Heart right ventricle (tissue), 16 donors: Measurements from ENCODE around the gene PEX14. TPM values are rescaled to one million over a fixed set of nuclear protein-coding genes. Genes with fewer than 3 reads are reported as not detected.

Source experiments
- ATAC-seq, 8 donors: fragments of 200-7000 bp; cut with Tn5 transposase; one replicate each; pipeline ENCODE4 v1.9.1; 2020; ENCODE audit warnings: mild to moderate bottlenecking in 8 of 8, moderate library complexity in 8 of 8, moderate number of reproducible peaks in 1 of 8
- DNase-seq, 2 donors: peaks; one replicate each; pipeline ENCODE4 v3.0.0-alpha.2; 2020
- H3K27ac ChIP-seq, 10 donors: fragments of 200-600 bp; sonication (generic) in 2 of 10; one replicate each; pipeline versions ENCODE4 v1.5.0 to v1.8.0; 2020 to 2022; ENCODE audit warnings: mild to moderate bottlenecking in 3 of 10
- H3K27me3 ChIP-seq, 7 donors: fragments of 200-600 bp; one replicate each; pipeline ENCODE4 v1.8.0; 2021 to 2022; ENCODE audit warnings: mild to moderate bottlenecking in 2 of 7
- H3K36me3 ChIP-seq, 9 donors: fragments of 200-600 bp; sonication (generic) in 1 of 9; one replicate each; pipeline versions ENCODE4 v1.5.0 to v1.8.0; 2020 to 2022; ENCODE audit warnings: mild to moderate bottlenecking in 2 of 9
- H3K4me1 ChIP-seq, 9 donors: fragments of 200-600 bp; sonication (generic) in 1 of 9; one replicate each; pipeline versions ENCODE4 v1.5.0 to v1.8.0; 2020 to 2022; ENCODE audit warnings: mild to moderate bottlenecking in 4 of 9
- H3K4me3 ChIP-seq, 10 donors: fragments of 200-600 bp; sonication (generic) in 2 of 10; one replicate each; pipeline versions ENCODE4 v1.5.0 to v1.8.0; 2020 to 2022; ENCODE audit warnings: mild to moderate bottlenecking in 7 of 10, moderate library complexity in 2 of 10
- H3K9me3 ChIP-seq, 11 donors: fragments of 200-600 bp in 10 of 11; sonication (generic) in 2 of 11; one replicate each; pipeline versions ENCODE4 v1.5.0 to v1.8.0; 2013 to 2022; ENCODE audit warnings: mild to moderate bottlenecking in 2 of 11, control low read depth in 1 of 11, moderate library complexity in 1 of 11
- CTCF ChIP-seq, 9 donors: fragments of 200-600 bp; sonication (generic) in 2 of 9; IDR thresholded peaks; one replicate each; pipeline versions ENCODE4 v1.5.0 to v1.8.0; 2021 to 2022; ENCODE audit warnings: antibody characterized with exemption in 9 of 9, mild to moderate bottlenecking in 5 of 9, moderate library complexity in 1 of 9
- WGBS, 2 donors: extraction: QIAGEN DNeasy Blood & Tissue Kit; methylation state at CpG; one replicate each; pipeline ENCODE4 v1.1.7; 2013; ENCODE audit warnings: inconsistent platforms in 1 of 2; 5-methylcytosine and 5-hydroxymethylcytosine counted together
- intact Hi-C, 10 donors: fragments of 100-400 bp; cut with DNase I; formaldehyde crosslinking; loops; one replicate each; pipeline versions ENCODE4 v1.11.1 to v1.14.2; 2022
- polyA plus RNA-seq, 2 donors: library from polyadenylated mRNA; stranded (reverse); fragments of 200-250 nt; gene quantifications; one replicate each; pipeline ENCODE4 v1.2.3, GENCODE V29; 2013
- total RNA-seq, 10 donors: library from RNA; stranded (reverse); fragmentation: NEBNext Ultra II Directional in 3 of 10; extraction: Animal tissue kit (Norgen Biotek cat#: 25700) in 3 of 10; gene quantifications; one replicate each; pipeline versions ENCODE4 v1.2.1 to v1.2.4, GENCODE V29; 2021 to 2023
- donor health status: Arrhythmogenic right ventricular cardiomyopathy.
- donor health status: ischemic (EF 13 %, LVEDD 7.1; RV severe dilation, severe dysfunction).
- donor health status: healthy with polysubstance abuse.
- donor health status: DM: no; HTN: yes; CAD: no.
- donor health status: DM: no; HTN: no; CAD: no.
- donor health status: ischemic (EF 25% LVEDD 6.9; RV normal size, moderate dysfunction).
- donor health status: ischemic (EF 25% LVEDD 5.7; RV mildly dilated, moderate dysfunction).
- donor health status: healthy.
- donor health status: DM: yes; HTN: yes; CAD: no.
- donor health status: Ischemic cardiomyopathy.
- donor health status: ischemic (EF 35%, LVEDD 5.7; RV mildly dilated, moderate dysfunction).
- donor health status: nonischemic (EF 11% LVEDD 7.7; RV severe dilation, severe dysfunction).
- donor health status: DM: yes; HTN: yes; CAD: no.
- donor health status: PGD.
- donor health status: ischemic (EF 29% LVEDD 5.4; RV normal size, mild dysfunction).
- donor health status: nonischemic (EF 23%, LVEDD 6.1; RV moderate dilation, normal function).

PEX14 gene
- total and polyA plus RNA-seq, 12 donors: 17.1 to 31.9 (median 21.1) TPM

DNA sequence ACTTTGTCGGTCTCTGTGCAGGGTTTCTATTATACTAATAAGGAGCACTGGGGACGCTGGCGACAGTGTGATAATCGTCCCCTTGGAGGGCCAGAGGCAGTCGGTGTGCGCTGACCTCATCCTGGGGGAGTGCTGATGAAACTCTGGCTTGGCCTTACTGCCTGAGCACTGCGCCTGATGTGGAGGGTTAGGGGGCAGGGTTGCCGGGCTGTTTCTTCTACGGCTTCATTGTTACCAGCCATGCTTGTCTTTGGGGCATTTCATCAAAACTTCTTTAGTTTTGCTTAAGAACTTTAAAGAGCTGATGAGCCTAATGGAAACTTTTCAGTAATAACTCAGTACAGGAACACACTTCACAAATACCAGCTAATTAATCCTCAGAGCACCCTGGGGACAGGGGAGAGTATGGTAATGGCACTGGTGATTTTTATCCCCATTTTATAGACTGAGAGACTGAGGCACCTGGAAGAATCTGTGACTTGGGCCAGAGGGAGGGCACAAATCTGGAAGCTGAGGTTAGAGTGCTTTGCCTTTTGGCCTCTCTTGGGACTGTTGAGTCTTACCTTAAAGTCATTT lies 81.8 kb downstream of the PEX14 start:
- H3K4me1 ChIP-seq: peaks cover 0 to 17% (median 9%) of the 10 kb centered on the region in 9 donors
- DNase-seq: no peak
- no peak for TF ChIP-seq CTCF (IDR thresholded peaks at IDR 0.05)
- no peaks in the 10 kb centered on the region for H3K27me3 ChIP-seq
- H3K27ac ChIP-seq: peak overlapping the region in 2 of 10 donors; percentile 39 to 47
- WGBS, 2 donors: 60 to 68% methylated on average over 9 of the region's 9 CpGs
- ATAC-seq: peak in 6 of 8 donors; percentile 62 to 82 (median 68)
- no peaks in the 10 kb centered on the region for H3K9me3 ChIP-seq
- intact Hi-C loops: no loop called here
- no peaks in the 10 kb centered on the region for H3K36me3 ChIP-seq
- H3K4me3 ChIP-seq: no peak overlapping the region

DNA sequence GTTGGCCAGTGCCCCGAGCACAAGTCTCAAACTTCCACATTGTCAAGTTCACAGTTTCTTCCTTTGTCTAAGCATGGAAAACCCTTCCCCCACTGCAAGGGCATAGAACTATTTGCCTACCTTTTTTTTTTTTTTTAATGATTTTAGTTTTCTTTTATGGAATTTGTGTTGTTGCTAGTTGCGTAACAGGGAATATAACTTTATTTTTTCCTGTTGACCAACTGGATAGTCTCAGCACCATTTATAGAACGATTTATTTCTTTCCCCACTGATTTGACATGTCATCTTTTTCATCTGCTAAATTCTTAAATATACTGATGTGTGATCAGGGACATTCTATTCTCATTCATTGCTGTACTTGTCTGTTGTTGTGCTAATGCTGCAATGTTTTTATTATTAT lies 83.0 kb downstream of the PEX14 start:
- no peak for TF ChIP-seq CTCF (IDR thresholded peaks at IDR 0.05)
- intact Hi-C loops: no loop called here

DNA sequence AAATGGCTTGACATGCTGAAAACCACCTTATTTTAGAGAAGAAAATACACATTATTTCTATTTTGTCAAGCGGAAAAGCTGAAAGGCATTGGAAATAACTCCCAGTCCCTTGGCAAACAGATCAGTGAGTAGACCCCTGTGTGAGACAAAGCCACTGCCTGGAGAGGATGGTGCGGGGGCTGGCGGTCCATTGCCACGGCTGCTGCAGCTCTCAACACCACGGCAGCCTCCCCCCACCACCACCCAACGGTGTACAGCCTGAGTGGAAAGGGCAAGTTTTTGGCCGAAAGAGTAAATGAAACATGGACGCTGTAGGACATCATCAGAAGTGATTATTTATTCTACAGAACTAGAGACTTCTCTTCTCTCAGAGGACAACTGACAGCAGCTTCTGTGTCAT lies 84.6 kb downstream of the PEX14 start:
- H3K4me3 ChIP-seq: no peak overlapping the region
- intact Hi-C loops: no loop called here
- no peak overlapping the region for H3K27ac ChIP-seq
- no peaks in the 10 kb centered on the region for H3K36me3 ChIP-seq
- DNase-seq (no peak), ATAC-seq (no peak)
- no peaks in the 10 kb centered on the region for H3K27me3 ChIP-seq
- H3K9me3 ChIP-seq: peaks cover 0 to 13% (median 6%) of the 10 kb centered on the region in 11 donors
- 86 to 93% methylated on average over 8 of the region's 8 CpGs for WGBS, 2 donors
- TF ChIP-seq CTCF (IDR thresholded peaks at IDR 0.05): no peak
- H3K4me1 ChIP-seq: peaks cover 0 to 17% (median 9%) of the 10 kb centered on the region in 9 donors

More for the DNA sequence above, 83.0 kb downstream of the PEX14 start:
- Histone ChIP-seq H3K27ac (no peak overlapping the region), H3K9me3 (no peaks in the 10 kb centered on the region), H3K4me1 (peaks cover 0 to 17% (median 9%) of the 10 kb centered on the region in 9 donors), H3K4me3 (no peak overlapping the region), H3K27me3 (no peaks in the 10 kb centered on the region), H3K36me3 (no peaks in the 10 kb centered on the region)
- DNase-seq (no peak), ATAC-seq (no peak)
- WGBS, 2 donors: 92 to 93% methylated on average over 3 of the region's 3 CpGs

DNA sequence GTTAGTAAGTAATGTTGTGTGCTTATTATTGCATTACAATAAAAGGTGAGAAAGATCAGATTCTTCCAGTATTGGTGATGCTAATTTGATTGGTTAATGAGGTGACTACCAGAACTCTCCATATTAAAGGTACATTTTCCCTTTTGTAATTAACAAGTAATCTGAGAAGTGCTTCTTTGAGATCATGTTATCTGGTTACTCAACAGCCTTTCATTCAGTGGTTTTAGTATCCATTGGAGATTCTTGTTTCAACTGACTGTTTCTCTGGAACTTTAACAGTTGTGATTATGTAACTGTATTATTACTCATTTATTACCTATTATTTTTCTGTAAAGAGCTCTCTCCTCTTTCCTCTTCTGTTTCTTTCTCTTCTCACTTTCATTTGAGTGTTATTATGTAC lies 86.7 kb downstream of the PEX14 start:
- H3K4me3 ChIP-seq: no peak overlapping the region
- DNase-seq: no peak

More for the DNA sequence above, 86.7 kb downstream of the PEX14 start:
- no peak for ATAC-seq
- peaks cover 0 to 17% (median 9%) of the 10 kb centered on the region in 11 donors for H3K9me3 ChIP-seq
- no peaks in the 10 kb centered on the region for H3K27me3 ChIP-seq
- H3K36me3 ChIP-seq: no peaks in the 10 kb centered on the region
- intact Hi-C loops: no loop called here
- H3K27ac ChIP-seq: no peak overlapping the region
- peaks cover 0 to 7% (median 0%) of the 10 kb centered on the region in 9 donors for H3K4me1 ChIP-seq
- no peak for TF ChIP-seq CTCF (IDR thresholded peaks at IDR 0.05)
